PC-9 (cell line): ENCODE data around the gene FARP1.

Source experiments
- CTCF ChIP-seq: fragments of 200-600 bp; sonication (generic); conservative IDR thresholded peaks from 2 replicates; pipeline ENCODE4 v1.6.1; 2017; ENCODE audit warnings: mixed run types, antibody characterized with exemption, mild to moderate bottlenecking, moderate library complexity
- EZH2 ChIP-seq: fragments of 200-600 bp; sonication (generic); IDR thresholded peaks from 2 replicates; pipeline ENCODE4 v1.8.0; 2017; ENCODE audit warnings: antibody characterized with exemption, low read depth

GRCh38 chr13:98215508-98215907, 72.6 kb downstream of the FARP1 start:
- TF ChIP-seq CTCF, result no peak
- TF ChIP-seq EZH2, result no peak
